Astrocyte (in vitro differentiated cells and primary cell): ENCODE results near the gene CCDC126.

Experiments
- EZH2 ChIP-seq: IDR thresholded peaks from 2 replicates; pipeline ENCODE4 v1.6.1; 2012; ENCODE audit warnings: mild to moderate bottlenecking, low read length, inconsistent platforms; ENCODE audit not compliant: insufficient read depth
- TF ChIP-seq, protein P1 (sequence below): IDR thresholded peaks from 2 replicates; pipeline ENCODE4 v1.5.1; 2011; ENCODE audit warnings: low read depth, mild to moderate bottlenecking, inconsistent platforms, low read length, moderate library complexity; ENCODE audit not compliant: insufficient read depth

DNA sequence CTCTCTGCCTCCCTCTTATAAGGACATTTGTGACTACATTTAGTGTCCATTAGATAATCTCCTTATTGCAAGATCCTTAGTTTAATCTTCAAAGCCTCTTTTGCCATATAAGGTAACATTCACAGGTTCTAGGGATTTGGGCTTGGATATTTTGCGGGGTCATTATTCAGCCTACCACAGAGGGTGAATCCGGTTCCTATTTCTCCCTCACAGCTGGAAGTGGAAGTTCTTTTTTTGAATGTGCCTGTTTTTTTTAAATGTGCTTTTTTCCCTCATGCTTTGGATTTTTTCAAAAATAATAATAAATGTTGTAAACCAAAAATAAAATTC is 65.8 kb downstream of the CCDC126 start:
- TF ChIP-seq, protein P1, sequence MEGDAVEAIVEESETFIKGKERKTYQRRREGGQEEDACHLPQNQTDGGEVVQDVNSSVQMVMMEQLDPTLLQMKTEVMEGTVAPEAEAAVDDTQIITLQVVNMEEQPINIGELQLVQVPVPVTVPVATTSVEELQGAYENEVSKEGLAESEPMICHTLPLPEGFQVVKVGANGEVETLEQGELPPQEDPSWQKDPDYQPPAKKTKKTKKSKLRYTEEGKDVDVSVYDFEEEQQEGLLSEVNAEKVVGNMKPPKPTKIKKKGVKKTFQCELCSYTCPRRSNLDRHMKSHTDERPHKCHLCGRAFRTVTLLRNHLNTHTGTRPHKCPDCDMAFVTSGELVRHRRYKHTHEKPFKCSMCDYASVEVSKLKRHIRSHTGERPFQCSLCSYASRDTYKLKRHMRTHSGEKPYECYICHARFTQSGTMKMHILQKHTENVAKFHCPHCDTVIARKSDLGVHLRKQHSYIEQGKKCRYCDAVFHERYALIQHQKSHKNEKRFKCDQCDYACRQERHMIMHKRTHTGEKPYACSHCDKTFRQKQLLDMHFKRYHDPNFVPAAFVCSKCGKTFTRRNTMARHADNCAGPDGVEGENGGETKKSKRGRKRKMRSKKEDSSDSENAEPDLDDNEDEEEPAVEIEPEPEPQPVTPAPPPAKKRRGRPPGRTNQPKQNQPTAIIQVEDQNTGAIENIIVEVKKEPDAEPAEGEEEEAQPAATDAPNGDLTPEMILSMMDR = no peak
- no peak for TF ChIP-seq EZH2
